Activated CD8-positive, alpha-beta memory T cell treated with anti-CD3 and anti-CD28 coated beads for 48 hours (primary cell): ENCODE measurements around the gene ZFYVE1.
A peak's percentile ranks its signal among the peaks of the same experiment; 100 is the strongest.
"Not testable (repeated sequence)": the region's sequence is repeated elsewhere in the genome, so short reads cannot be mapped to it uniquely, and the experiment has no call there.

ENCODE experiments used
- DNase-seq, 3 experiments: peaks; one replicate each; pipeline ENCODE4 v3.0.0-alpha.2; 2020; ENCODE audit warnings: low read depth in 2 of 3, low spot score in 2 of 3

The ZFYVE1 gene

GRCh38 chr14:72961016-72961415 is 65.9 kb downstream of the ZFYVE1 start:
- not testable (repeated sequence) for DNase-seq

- no peak for DNase-seq
These were observed 68.4 kb downstream of the ZFYVE1 start for GRCh38 chr14:72958548-72958947.

- no peak for DNase-seq
These were observed 69.7 kb downstream of the ZFYVE1 start for GRCh38 chr14:72957213-72957612.

GRCh38 chr14:72956741-72957140 is 70.2 kb downstream of the ZFYVE1 start:
- DNase-seq: not testable (repeated sequence)

- no peak for DNase-seq
These were observed 74.7 kb downstream of the ZFYVE1 start for GRCh38 chr14:72952171-72952570.

GRCh38 chr14:72948481-72949138 is 78.3 kb downstream of the ZFYVE1 start:
- DNase-seq: peak in 2 of 3 experiments; percentile 33 to 43

GRCh38 chr14:72947366-72948160 is 79.3 kb downstream of the ZFYVE1 start:
- DNase-seq: no peak

GRCh38 chr14:72946491-72946890 is 80.4 kb downstream of the ZFYVE1 start:
- DNase-seq: no peak

GRCh38 chr14:72945356-72946027 is 81.4 kb downstream of the ZFYVE1 start:
- no peak for DNase-seq

- DNase-seq: no peak
These were observed 83.0 kb downstream of the ZFYVE1 start for GRCh38 chr14:72943876-72944430.

- DNase-seq: no peak
These were observed 84.0 kb downstream of the ZFYVE1 start for GRCh38 chr14:72942934-72943333.

- no peak for DNase-seq
These were observed 85.5 kb downstream of the ZFYVE1 start for GRCh38 chr14:72941286-72941985.

- DNase-seq: no peak
These were observed 87.3 kb downstream of the ZFYVE1 start for GRCh38 chr14:72939630-72940029.

- no peak for DNase-seq
These were observed 94.0 kb downstream of the ZFYVE1 start for GRCh38 chr14:72932893-72933292.

GRCh38 chr14:72929316-72930080 is 97.4 kb downstream of the ZFYVE1 start:
- DNase-seq: no peak

- DNase-seq: no peak
These were observed 98.0 kb downstream of the ZFYVE1 start for GRCh38 chr14:72928872-72929271.

GRCh38 chr14:72926292-72927028 is 100.4 kb downstream of the ZFYVE1 start, which contains the start of gene DCAF4:
Gene DCAF4, plus strand, starts transcription at chr14:72926464. Its CDS starts 11,515 bp downstream, at chr14:72937979.
- DNase-seq: peak; percentile 64 to 78 (median 75)

- no peak for DNase-seq
These were observed 101.1 kb downstream of the ZFYVE1 start for GRCh38 chr14:72925815-72926291.

GRCh38 chr14:72925171-72925759 is 101.6 kb downstream of the ZFYVE1 start:
- DNase-seq: no peak
